CD14-positive monocyte (primary cell): ENCODE results near the gene FYB2. TPM values are rescaled to one million over a fixed set of nuclear protein-coding genes. Genes with fewer than 3 reads are reported as not detected.

Source experiments
- DNase-seq, 3 donors: peaks; one replicate each; pipeline ENCODE4 v3.0.0-alpha.2; 2011 to 2022
- H2AFZ ChIP-seq: 2 replicates; pipeline ENCODE4 v1.6.0; 2012; ENCODE audit warnings: mild to moderate bottlenecking, low read depth, low read length, inconsistent platforms; ENCODE audit not compliant: insufficient read depth, poor library complexity, severe bottlenecking
- H3K27ac ChIP-seq, 2 donors: 1 replicate in 1 of 2; 2 replicates in 1 of 2; pipeline ENCODE4 v1.5.1; 2012 to 2013; ENCODE audit warnings: low read length in 2 of 2, control low read depth in 1 of 2, inconsistent platforms in 1 of 2, low read depth in 1 of 2, mild to moderate bottlenecking in 1 of 2
- H3K27me3 ChIP-seq, 2 donors: one replicate each; pipeline versions ENCODE4 v1.6.0 to v1.6.1; 2011 to 2013; ENCODE audit warnings: low read length in 2 of 2; ENCODE audit not compliant: control insufficient read depth in 2 of 2, insufficient read depth in 2 of 2
- H3K36me3 ChIP-seq, 2 donors: replicated peaks in 1 of 2; 1 replicate in 1 of 2; 2 replicates in 1 of 2; pipeline versions ENCODE4 v1.5.1 to v1.6.1; 2012 to 2013; ENCODE audit warnings: low read length in 2 of 2, control low read depth in 1 of 2, inconsistent platforms in 1 of 2, mild to moderate bottlenecking in 1 of 2; ENCODE audit not compliant: insufficient read depth in 2 of 2, control insufficient read depth in 1 of 2
- H3K4me1 ChIP-seq, 2 donors: 1 replicate in 1 of 2; 2 replicates in 1 of 2; pipeline versions ENCODE4 v1.5.1 to v1.6.1; 2012 to 2013; ENCODE audit warnings: low read length in 2 of 2, control low read depth in 1 of 2, inconsistent platforms in 1 of 2, mild to moderate bottlenecking in 1 of 2, moderate library complexity in 1 of 2; ENCODE audit not compliant: insufficient read depth in 2 of 2, control insufficient read depth in 1 of 2
- H3K4me2 ChIP-seq: replicated peaks from 2 replicates; pipeline ENCODE3; 2012; ENCODE audit warnings: low read length, moderate library complexity, mild to moderate bottlenecking; ENCODE audit not compliant: poor library complexity, severe bottlenecking; ENCODE audit errors: extremely low read depth
- H3K4me3 ChIP-seq, 3 experiments: fragments of 200-600 bp in 1 of 3; sonication (generic) in 1 of 3; replicated peaks in 1 of 3; 1 replicate in 2 of 3; 2 replicates in 1 of 3; pipeline ENCODE4 v1.5.1; 2011 to 2013; ENCODE audit warnings: low read length in 3 of 3, mild to moderate bottlenecking in 3 of 3, control low read depth in 2 of 3, low read depth in 2 of 3, inconsistent platforms in 1 of 3, moderate library complexity in 1 of 3
- H3K79me2 ChIP-seq: 2 replicates; pipeline ENCODE4 v1.6.0; 2012; ENCODE audit warnings: mild to moderate bottlenecking, control low read depth, inconsistent platforms, low read length, moderate library complexity; ENCODE audit not compliant: insufficient read depth
- H3K9ac ChIP-seq: 2 replicates; pipeline ENCODE4 v1.6.0; 2017; ENCODE audit warnings: low read length, mild to moderate bottlenecking; ENCODE audit not compliant: insufficient read depth, poor library complexity, severe bottlenecking
- H3K9me3 ChIP-seq, 2 donors: replicated peaks in 1 of 2; 1 replicate in 1 of 2; 2 replicates in 1 of 2; pipeline versions ENCODE4 v1.5.1 to v1.6.1; 2012 to 2013; ENCODE audit warnings: low read length in 2 of 2, control low read depth in 1 of 2; ENCODE audit not compliant: control insufficient read depth in 1 of 2, insufficient read depth in 1 of 2
- H4K20me1 ChIP-seq: 2 replicates; pipeline ENCODE4 v1.6.0; 2012; ENCODE audit warnings: mild to moderate bottlenecking, low read length, control low read depth, moderate library complexity; ENCODE audit not compliant: insufficient read depth
- H3K27ac Mint-ChIP-seq, 7 donors: one replicate each; pipeline ENCODE4 v1.8.0; 2020; ENCODE audit warnings: mild to moderate bottlenecking in 7 of 7, mixed read lengths in 7 of 7, moderate library complexity in 6 of 7, inconsistent platforms in 2 of 7
- H3K27me3 Mint-ChIP-seq, 3 donors: one replicate each; pipeline ENCODE4 v1.8.0; 2021 to 2022; ENCODE audit warnings: low read depth in 3 of 3, mild to moderate bottlenecking in 3 of 3, mixed read lengths in 3 of 3, moderate library complexity in 3 of 3, inconsistent platforms in 1 of 3
- H3K36me3 Mint-ChIP-seq, 2 donors: one replicate each; pipeline ENCODE4 v1.8.0; 2020; ENCODE audit warnings: mixed read lengths in 2 of 2, inconsistent platforms in 1 of 2, mild to moderate bottlenecking in 1 of 2
- H3K4me1 Mint-ChIP-seq: one replicate; pipeline ENCODE4 v1.8.0; 2020; ENCODE audit warnings: mild to moderate bottlenecking, mixed read lengths
- H3K4me3 Mint-ChIP-seq, 2 donors: one replicate each; pipeline ENCODE4 v1.8.0; 2020; ENCODE audit warnings: mild to moderate bottlenecking in 2 of 2, mixed read lengths in 2 of 2, moderate library complexity in 1 of 2
- H3K9me3 Mint-ChIP-seq, 7 donors: one replicate each; pipeline ENCODE4 v1.8.0; 2020 to 2022; ENCODE audit warnings: mixed read lengths in 7 of 7, mild to moderate bottlenecking in 6 of 7, moderate library complexity in 6 of 7, inconsistent platforms in 2 of 7
- WGBS: methylation state at CpG from one replicate; pipeline ENCODE4 v1.1.5; 2013; ENCODE audit warnings: missing lambda C conversion rate; ENCODE audit not compliant: insufficient coverage; 5-methylcytosine and 5-hydroxymethylcytosine counted together
- intact Hi-C, 2 donors: fragments of 100-400 bp; cut with micrococcal nuclease; formaldehyde crosslinking; loops; one replicate each; pipeline versions ENCODE4 v1.15.0 to v1.15.1; 2023
- polyA plus RNA-seq, 3 donors: library from polyadenylated mRNA; depleted of rRNA in 1 of 3; unstranded in 2 of 3; stranded (reverse) in 1 of 3; fragments of 300-500 nt in 2 of 3; fragments of >200 nt in 1 of 3; fragmentation: Illumina TruSeq in 2 of 3; gene quantifications; 1 replicate in 2 of 3; 2 replicates in 1 of 3; pipeline ENCODE4 v1.2.3, GENCODE V29; 2012 to 2021
- TF ChIP-seq, protein P1 (sequence below): fragments of 200-600 bp; IDR thresholded peaks from one replicate; pipeline ENCODE4 v1.8.0; 2022; ENCODE audit warnings: antibody characterized with exemption, mild to moderate bottlenecking

The FYB2 gene
- polyA plus RNA-seq, 3 donors, result not detected

DNA sequence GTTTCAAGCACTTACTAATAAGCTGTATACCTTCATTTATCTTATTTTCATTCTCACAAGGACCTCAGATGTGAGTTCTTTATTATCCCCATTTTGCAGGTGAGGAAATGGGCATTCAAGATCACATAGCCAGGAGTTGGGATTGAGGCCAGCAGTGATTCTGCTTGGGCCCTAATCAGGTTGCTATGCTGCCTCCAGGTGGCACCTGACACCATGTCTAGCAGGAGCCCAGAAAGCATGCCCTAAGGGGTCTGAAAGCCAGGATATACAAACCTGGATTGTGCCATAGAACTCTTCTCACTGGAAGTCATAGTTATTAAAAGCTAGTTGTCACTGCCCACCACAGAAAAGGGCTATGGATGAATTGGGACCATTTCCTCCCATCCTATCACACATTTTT is 61.1 kb downstream of the FYB2 start:
- no peak overlapping the region for H3K4me3 Mint-ChIP-seq
- H4K20me1 ChIP-seq, result no peaks in the 10 kb centered on the region
- H3K27ac Mint-ChIP-seq, result no peak overlapping the region
- H3K27me3 ChIP-seq, result no peaks in the 10 kb centered on the region
- no peak overlapping the region for H3K9ac ChIP-seq
- H3K79me2 ChIP-seq, result no peaks in the 10 kb centered on the region
- no peaks in the 10 kb centered on the region for H3K4me1 ChIP-seq
- no peak overlapping the region for H3K4me2 ChIP-seq
- no peaks in the 10 kb centered on the region for H3K9me3 ChIP-seq
- no peak overlapping the region for H3K27ac ChIP-seq
- peaks cover 0 to 6% (median 5%) of the 10 kb centered on the region in 3 donors for H3K27me3 Mint-ChIP-seq
- TF ChIP-seq, protein P1, sequence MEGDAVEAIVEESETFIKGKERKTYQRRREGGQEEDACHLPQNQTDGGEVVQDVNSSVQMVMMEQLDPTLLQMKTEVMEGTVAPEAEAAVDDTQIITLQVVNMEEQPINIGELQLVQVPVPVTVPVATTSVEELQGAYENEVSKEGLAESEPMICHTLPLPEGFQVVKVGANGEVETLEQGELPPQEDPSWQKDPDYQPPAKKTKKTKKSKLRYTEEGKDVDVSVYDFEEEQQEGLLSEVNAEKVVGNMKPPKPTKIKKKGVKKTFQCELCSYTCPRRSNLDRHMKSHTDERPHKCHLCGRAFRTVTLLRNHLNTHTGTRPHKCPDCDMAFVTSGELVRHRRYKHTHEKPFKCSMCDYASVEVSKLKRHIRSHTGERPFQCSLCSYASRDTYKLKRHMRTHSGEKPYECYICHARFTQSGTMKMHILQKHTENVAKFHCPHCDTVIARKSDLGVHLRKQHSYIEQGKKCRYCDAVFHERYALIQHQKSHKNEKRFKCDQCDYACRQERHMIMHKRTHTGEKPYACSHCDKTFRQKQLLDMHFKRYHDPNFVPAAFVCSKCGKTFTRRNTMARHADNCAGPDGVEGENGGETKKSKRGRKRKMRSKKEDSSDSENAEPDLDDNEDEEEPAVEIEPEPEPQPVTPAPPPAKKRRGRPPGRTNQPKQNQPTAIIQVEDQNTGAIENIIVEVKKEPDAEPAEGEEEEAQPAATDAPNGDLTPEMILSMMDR, result no peak
- no peaks in the 10 kb centered on the region for H3K9me3 Mint-ChIP-seq
- no peak for DNase-seq
- H3K4me3 ChIP-seq, result no peak overlapping the region
- H3K36me3 ChIP-seq, result no peaks in the 10 kb centered on the region
- H2AFZ ChIP-seq, result no peak overlapping the region
- H3K36me3 Mint-ChIP-seq, result no peaks in the 10 kb centered on the region
- no peaks in the 10 kb centered on the region for H3K4me1 Mint-ChIP-seq
- intact Hi-C loops, result no loop called here

DNA sequence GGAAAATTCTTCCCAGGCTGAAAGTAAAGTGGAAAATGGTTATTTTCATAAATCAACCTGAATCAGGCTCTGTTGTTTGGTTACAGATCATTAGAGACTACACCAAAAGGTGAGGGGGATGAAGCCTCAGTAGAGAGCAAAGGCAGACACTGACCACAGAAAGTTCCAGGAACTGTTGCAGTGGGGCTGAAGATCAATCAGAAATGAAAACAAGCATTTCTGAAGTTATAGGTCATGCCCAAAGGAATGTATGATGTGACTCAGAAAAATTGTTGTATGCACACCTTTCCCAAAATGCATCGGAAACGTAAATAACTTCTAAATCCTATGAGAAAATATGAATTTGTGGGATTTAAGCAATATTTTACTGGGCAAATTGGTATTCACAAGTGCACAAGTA is 63.3 kb downstream of the FYB2 start:
- Histone ChIP-seq H3K36me3 (no peaks in the 10 kb centered on the region), H3K9ac (no peak overlapping the region), H2AFZ (no peak overlapping the region), H4K20me1 (no peaks in the 10 kb centered on the region), H3K9me3 (no peaks in the 10 kb centered on the region), H3K79me2 (no peaks in the 10 kb centered on the region), H3K4me3 (no peak overlapping the region), H3K27ac (no peak overlapping the region), H3K4me2 (no peak overlapping the region), H3K27me3 (no peaks in the 10 kb centered on the region), H3K4me1 (no peaks in the 10 kb centered on the region)
- H3K9me3 Mint-ChIP-seq, result no peaks in the 10 kb centered on the region
- H3K36me3 Mint-ChIP-seq, result no peaks in the 10 kb centered on the region
- intact Hi-C loops, result no loop called here
- TF ChIP-seq, protein P1, result no peak
- peaks cover 0 to 6% (median 6%) of the 10 kb centered on the region in 3 donors for H3K27me3 Mint-ChIP-seq
- no CpG with 5 or more reads among the region's 2 CpGs for WGBS
- H3K27ac Mint-ChIP-seq, result no peak overlapping the region
- DNase-seq, result no peak
- no peak overlapping the region for H3K4me3 Mint-ChIP-seq
- no peaks in the 10 kb centered on the region for H3K4me1 Mint-ChIP-seq
